Right atrium auricular region (tissue), 2 donors: ENCODE measurements around the gene C17orf107. TPM values are rescaled to one million over a fixed set of nuclear protein-coding genes. Genes with fewer than 3 reads are reported as not detected.

Experiments used
- DNase-seq: peaks from one replicate; pipeline ENCODE4 v3.0.0-alpha.2; 2019; ENCODE audit warnings: low spot score
- H3K27ac ChIP-seq, 2 donors: fragments of 200-600 bp; sonication (generic); 1 replicate in 1 of 2; 2 replicates in 1 of 2; pipeline ENCODE4 v1.5.1; 2016 to 2019
- H3K27me3 ChIP-seq, 2 donors: fragments of 200-600 bp; sonication (generic); one replicate each; pipeline versions ENCODE4 v1.5.1 to v1.6.0; 2017 to 2019
- H3K36me3 ChIP-seq: fragments of 200-600 bp; sonication (generic); one replicate; pipeline ENCODE4 v1.5.1; 2016
- H3K4me1 ChIP-seq, 2 donors: fragments of 200-600 bp; sonication (generic); one replicate each; pipeline versions ENCODE4 v1.5.1 to v1.6.0; 2017 to 2019
- H3K4me3 ChIP-seq, 2 donors: fragments of 200-600 bp; sonication (generic); 1 replicate in 1 of 2; 2 replicates in 1 of 2; pipeline ENCODE4 v1.5.1; 2017 to 2019; ENCODE audit warnings: mild to moderate bottlenecking in 1 of 2, moderate library complexity in 1 of 2
- H3K9me3 ChIP-seq, 2 donors: fragments of 200-600 bp; sonication (generic); one replicate each; pipeline ENCODE4 v1.5.1; 2019
- total RNA-seq, 2 donors: library from RNA; depleted of rRNA; stranded (reverse); fragments of >200 nt; gene quantifications; one replicate each; pipeline ENCODE4 v1.1.0, GENCODE V29; 2016
- TF ChIP-seq, protein P1 (sequence below), 2 donors: fragments of 200-600 bp; sonication (generic); IDR thresholded peaks; one replicate each; pipeline ENCODE4 v1.5.1; 2019; ENCODE audit warnings: antibody characterized with exemption in 2 of 2

Gene C17orf107
- total RNA-seq, 2 donors from 2014 or later, result 1.7 to 4.2 TPM

GRCh38 chr17:4891411-4892410 is 7.6 kb upstream of the C17orf107 start:
- no peaks in the 10 kb centered on the region for H3K4me1 ChIP-seq
- H3K36me3 ChIP-seq, result peaks cover 84% of the 10 kb centered on the region
- no peaks in the 10 kb centered on the region for H3K27me3 ChIP-seq
- TF ChIP-seq, protein P1, sequence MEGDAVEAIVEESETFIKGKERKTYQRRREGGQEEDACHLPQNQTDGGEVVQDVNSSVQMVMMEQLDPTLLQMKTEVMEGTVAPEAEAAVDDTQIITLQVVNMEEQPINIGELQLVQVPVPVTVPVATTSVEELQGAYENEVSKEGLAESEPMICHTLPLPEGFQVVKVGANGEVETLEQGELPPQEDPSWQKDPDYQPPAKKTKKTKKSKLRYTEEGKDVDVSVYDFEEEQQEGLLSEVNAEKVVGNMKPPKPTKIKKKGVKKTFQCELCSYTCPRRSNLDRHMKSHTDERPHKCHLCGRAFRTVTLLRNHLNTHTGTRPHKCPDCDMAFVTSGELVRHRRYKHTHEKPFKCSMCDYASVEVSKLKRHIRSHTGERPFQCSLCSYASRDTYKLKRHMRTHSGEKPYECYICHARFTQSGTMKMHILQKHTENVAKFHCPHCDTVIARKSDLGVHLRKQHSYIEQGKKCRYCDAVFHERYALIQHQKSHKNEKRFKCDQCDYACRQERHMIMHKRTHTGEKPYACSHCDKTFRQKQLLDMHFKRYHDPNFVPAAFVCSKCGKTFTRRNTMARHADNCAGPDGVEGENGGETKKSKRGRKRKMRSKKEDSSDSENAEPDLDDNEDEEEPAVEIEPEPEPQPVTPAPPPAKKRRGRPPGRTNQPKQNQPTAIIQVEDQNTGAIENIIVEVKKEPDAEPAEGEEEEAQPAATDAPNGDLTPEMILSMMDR (IDR thresholded peaks at IDR 0.05), result no peak
- no peak for DNase-seq
- no peak overlapping the region for H3K27ac ChIP-seq
- H3K9me3 ChIP-seq, result no peaks in the 10 kb centered on the region
- no peak overlapping the region for H3K4me3 ChIP-seq

GRCh38 chr17:4892499-4893221 is 6.7 kb upstream of the C17orf107 start:
- Histone ChIP-seq H3K36me3 (peaks cover 78% of the 10 kb centered on the region), H3K4me3 (no peak overlapping the region), H3K9me3 (no peaks in the 10 kb centered on the region), H3K27me3 (no peaks in the 10 kb centered on the region), H3K4me1 (no peaks in the 10 kb centered on the region), H3K27ac (no peak overlapping the region)
- DNase-seq, result no peak
- TF ChIP-seq, protein P1 (IDR thresholded peaks at IDR 0.05), result no peak

DNA sequence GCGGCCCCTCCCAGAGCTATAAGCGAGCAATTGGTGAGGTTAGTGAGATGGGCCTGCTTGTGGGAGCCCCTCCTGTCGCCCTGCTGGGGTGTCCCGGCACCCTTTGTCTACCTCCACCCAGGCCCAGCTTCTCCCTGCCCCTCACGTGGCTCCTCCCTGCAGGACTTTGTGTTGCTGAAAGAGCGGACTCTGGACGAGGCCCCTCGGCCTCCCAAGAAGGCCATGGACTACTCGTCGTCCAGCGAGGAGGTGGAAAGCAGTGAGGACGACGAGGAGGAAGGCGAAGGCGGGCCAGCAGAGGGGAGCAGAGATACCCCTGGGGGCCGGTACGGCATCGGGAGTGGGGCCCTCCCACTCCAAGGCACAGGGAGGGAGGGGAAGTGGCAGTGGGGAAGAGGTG is 6.1 kb upstream of the C17orf107 start:
- no peaks in the 10 kb centered on the region for H3K27me3 ChIP-seq
- H3K9me3 ChIP-seq, result no peaks in the 10 kb centered on the region
- no peak overlapping the region for H3K27ac ChIP-seq
- peaks cover 72% of the 10 kb centered on the region for H3K36me3 ChIP-seq
- H3K4me3 ChIP-seq, result no peak overlapping the region
- H3K4me1 ChIP-seq, result peaks cover 0 to 2% of the 10 kb centered on the region in 2 donors
- TF ChIP-seq, protein P1 (IDR thresholded peaks at IDR 0.05), result no peak
- no peak for DNase-seq

- Histone ChIP-seq H3K4me1 (peaks cover 0 to 9% of the 10 kb centered on the region in 2 donors), H3K27ac (no peak overlapping the region), H3K36me3 (peaks cover 71% of the 10 kb centered on the region), H3K27me3 (no peaks in the 10 kb centered on the region), H3K9me3 (no peaks in the 10 kb centered on the region), H3K4me3 (no peak overlapping the region)
- TF ChIP-seq, protein P1 (IDR thresholded peaks at IDR 0.05), result no peak
- DNase-seq, result no peak
Observed at GRCh38 chr17:4893721-4894560, 5.4 kb upstream of the C17orf107 start.

DNA sequence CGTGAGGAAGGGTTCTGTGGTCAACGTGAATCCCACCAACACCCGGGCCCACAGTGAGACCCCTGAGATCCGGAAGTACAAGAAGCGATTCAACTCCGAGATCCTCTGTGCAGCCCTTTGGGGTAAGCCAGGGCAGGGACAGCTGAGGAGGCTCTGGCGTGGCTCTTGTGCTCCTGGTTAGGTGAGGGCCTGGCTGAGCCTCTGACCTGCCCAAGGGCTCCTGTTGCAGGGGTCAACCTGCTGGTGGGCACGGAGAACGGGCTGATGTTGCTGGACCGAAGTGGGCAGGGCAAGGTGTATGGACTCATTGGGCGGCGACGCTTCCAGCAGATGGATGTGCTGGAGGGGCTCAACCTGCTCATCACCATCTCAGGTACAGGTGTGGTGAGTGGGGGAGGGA is 4.2 kb upstream of the C17orf107 start:
- no peak overlapping the region for H3K27ac ChIP-seq
- TF ChIP-seq, protein P1 (IDR thresholded peaks at IDR 0.05), result no peak
- H3K4me3 ChIP-seq, result no peak overlapping the region
- H3K4me1 ChIP-seq, result peaks cover 0 to 19% of the 10 kb centered on the region in 2 donors
- H3K27me3 ChIP-seq, result no peaks in the 10 kb centered on the region
- H3K9me3 ChIP-seq, result no peaks in the 10 kb centered on the region
- H3K36me3 ChIP-seq, result peaks cover 67% of the 10 kb centered on the region
- no peak for DNase-seq
